Endothelial cell (in vitro differentiated cells): Measurements from ENCODE around the gene RAPGEF1. TPM values are rescaled to one million over a fixed set of nuclear protein-coding genes. Genes with fewer than 3 reads are reported as not detected.
A peak's percentile ranks its signal among the peaks of the same experiment; 100 is the strongest.

Source experiments
- DNase-seq: peaks from one replicate; pipeline ENCODE4 v3.0.0; 2021; ENCODE audit warnings: low spot score
- H3K27ac Mint-ChIP-seq: one replicate; pipeline ENCODE4 v1.8.0; 2021; ENCODE audit warnings: mixed read lengths, inconsistent platforms; ENCODE audit not compliant: unreplicated experiment
- H3K27me3 Mint-ChIP-seq: one replicate; pipeline ENCODE4 v1.8.0; 2021; ENCODE audit warnings: mild to moderate bottlenecking, moderate library complexity, mixed read lengths, inconsistent platforms; ENCODE audit not compliant: unreplicated experiment
- H3K36me3 Mint-ChIP-seq: one replicate; pipeline ENCODE4 v1.8.0; 2021; ENCODE audit warnings: mild to moderate bottlenecking, low read depth, mixed read lengths, inconsistent platforms; ENCODE audit not compliant: unreplicated experiment
- H3K4me1 Mint-ChIP-seq: one replicate; pipeline ENCODE4 v1.8.0; 2021; ENCODE audit warnings: mild to moderate bottlenecking, mixed read lengths, inconsistent platforms; ENCODE audit not compliant: unreplicated experiment
- H3K4me3 Mint-ChIP-seq: one replicate; pipeline ENCODE4 v1.8.0; 2021; ENCODE audit warnings: mild to moderate bottlenecking, mixed read lengths, inconsistent platforms; ENCODE audit not compliant: unreplicated experiment
- H3K9me3 Mint-ChIP-seq: one replicate; pipeline ENCODE4 v1.8.0; 2021; ENCODE audit warnings: mixed read lengths, inconsistent platforms; ENCODE audit not compliant: unreplicated experiment
- CTCF ChIP-seq: fragments of 200-600 bp; sonication (generic); IDR thresholded peaks from one replicate; pipeline ENCODE4 v1.5.0; 2021; ENCODE audit warnings: antibody characterized with exemption; ENCODE audit not compliant: unreplicated experiment
- total RNA-seq: library from RNA; stranded (reverse); fragmentation: NEBNext Ultra II Directional; extraction: Animal tissue kit (Norgen Biotek cat#: 25700); gene quantifications from one replicate; pipeline ENCODE4 v1.2.1, GENCODE V29; 2021; ENCODE audit not compliant: unreplicated experiment

The RAPGEF1 gene
- total RNA-seq, 1 donor from 2014 or later = 226 TPM

GRCh38 chr9:131708226-131709002 lies 31.5 kb downstream of the RAPGEF1 start:
- no peak for DNase-seq
- no peak for TF ChIP-seq CTCF
- Mint-ChIP-seq H3K36me3 (peaks cover 4% of the 10 kb centered on the region), H3K27me3 (no peaks in the 10 kb centered on the region), H3K4me3 (peak overlapping the region; percentile 0), H3K9me3 (no peaks in the 10 kb centered on the region), H3K27ac (peak overlapping the region; percentile 55), H3K4me1 (peaks cover 78% of the 10 kb centered on the region)

GRCh38 chr9:131707733-131708157 lies 32.1 kb downstream of the RAPGEF1 start:
- no peaks in the 10 kb centered on the region for H3K9me3 Mint-ChIP-seq
- peaks cover 4% of the 10 kb centered on the region for H3K36me3 Mint-ChIP-seq
- H3K27me3 Mint-ChIP-seq = no peaks in the 10 kb centered on the region
- peak overlapping the region; percentile 55 for H3K27ac Mint-ChIP-seq
- peak overlapping the region; percentile 0 for H3K4me3 Mint-ChIP-seq
- no peak for DNase-seq
- no peak for TF ChIP-seq CTCF
- H3K4me1 Mint-ChIP-seq = peaks cover 71% of the 10 kb centered on the region

- peak overlapping the region; percentile 49 for H3K27ac Mint-ChIP-seq
These were observed 32.8 kb downstream of the RAPGEF1 start for GRCh38 chr9:131707050-131707449.

GRCh38 chr9:131706608-131706970 lies 33.3 kb downstream of the RAPGEF1 start:
- Mint-ChIP-seq H3K36me3 (peaks cover 4% of the 10 kb centered on the region), H3K9me3 (no peaks in the 10 kb centered on the region), H3K27ac (peak overlapping the region; percentile 46), H3K4me1 (peaks cover 68% of the 10 kb centered on the region), H3K4me3 (no peak overlapping the region), H3K27me3 (no peaks in the 10 kb centered on the region)
- DNase-seq = no peak
- TF ChIP-seq CTCF = no peak

More at GRCh38 chr9:131707050-131707449, 32.8 kb downstream of the RAPGEF1 start:
- Mint-ChIP-seq H3K9me3 (no peaks in the 10 kb centered on the region), H3K4me3 (no peak overlapping the region), H3K36me3 (peaks cover 4% of the 10 kb centered on the region), H3K27me3 (no peaks in the 10 kb centered on the region), H3K4me1 (peaks cover 68% of the 10 kb centered on the region)
- no peak for TF ChIP-seq CTCF
- no peak for DNase-seq

- H3K4me3 Mint-ChIP-seq = no peak overlapping the region
- peaks cover 69% of the 10 kb centered on the region for H3K4me1 Mint-ChIP-seq
- H3K27ac Mint-ChIP-seq = no peak overlapping the region
- H3K9me3 Mint-ChIP-seq = no peaks in the 10 kb centered on the region
- H3K27me3 Mint-ChIP-seq = peaks cover 1% of the 10 kb centered on the region
- DNase-seq = no peak
- TF ChIP-seq CTCF = no peak
- H3K36me3 Mint-ChIP-seq = peaks cover 4% of the 10 kb centered on the region
These were observed 34.9 kb downstream of the RAPGEF1 start for GRCh38 chr9:131704988-131705387.
